Keratinocyte (primary cell): ENCODE data around the gene GRB2.
"Not testable (repeated sequence)": the region's sequence is repeated elsewhere in the genome, so short reads cannot be mapped to it uniquely, and the experiment has no call there.

Source experiments
- CTCF ChIP-seq, 3 experiments: IDR thresholded peaks in 1 of 3; conservative IDR thresholded peaks in 1 of 3; optimal IDR thresholded peaks in 1 of 3; 2 replicates in 2 of 3; 3 replicates in 1 of 3; pipeline versions ENCODE3 to v1.5.1; 2011; ENCODE audit warnings: low read length in 3 of 3, mild to moderate bottlenecking in 3 of 3, moderate library complexity in 2 of 3, control low read depth in 1 of 3, inconsistent platforms in 1 of 3; ENCODE audit not compliant: insufficient read depth in 2 of 3; ENCODE audit errors: extremely low read depth in 1 of 3
- EZH2 ChIP-seq: IDR thresholded peaks from one replicate; pipeline ENCODE4 v1.6.1; 2012; ENCODE audit warnings: inconsistent platforms, mild to moderate bottlenecking, low read length, moderate library complexity

- not testable (repeated sequence) for TF ChIP-seq CTCF (optimal IDR thresholded peaks at IDR 0.05 in 1 of 3, IDR thresholded peaks at IDR 0.05 in 1 of 3, conservative IDR thresholded peaks at IDR 0.05 in 1 of 3; ENCODE audit: extremely low read depth in 1 of 3, insufficient read depth in 2 of 3, low read length in 3 of 3); EZH2
These were observed 112.5 kb downstream of the GRB2 start for GRCh38 chr17:75292810-75293448.
